Measurements from ENCODE around the gene SMAD5.

Gene SMAD5

DNA sequence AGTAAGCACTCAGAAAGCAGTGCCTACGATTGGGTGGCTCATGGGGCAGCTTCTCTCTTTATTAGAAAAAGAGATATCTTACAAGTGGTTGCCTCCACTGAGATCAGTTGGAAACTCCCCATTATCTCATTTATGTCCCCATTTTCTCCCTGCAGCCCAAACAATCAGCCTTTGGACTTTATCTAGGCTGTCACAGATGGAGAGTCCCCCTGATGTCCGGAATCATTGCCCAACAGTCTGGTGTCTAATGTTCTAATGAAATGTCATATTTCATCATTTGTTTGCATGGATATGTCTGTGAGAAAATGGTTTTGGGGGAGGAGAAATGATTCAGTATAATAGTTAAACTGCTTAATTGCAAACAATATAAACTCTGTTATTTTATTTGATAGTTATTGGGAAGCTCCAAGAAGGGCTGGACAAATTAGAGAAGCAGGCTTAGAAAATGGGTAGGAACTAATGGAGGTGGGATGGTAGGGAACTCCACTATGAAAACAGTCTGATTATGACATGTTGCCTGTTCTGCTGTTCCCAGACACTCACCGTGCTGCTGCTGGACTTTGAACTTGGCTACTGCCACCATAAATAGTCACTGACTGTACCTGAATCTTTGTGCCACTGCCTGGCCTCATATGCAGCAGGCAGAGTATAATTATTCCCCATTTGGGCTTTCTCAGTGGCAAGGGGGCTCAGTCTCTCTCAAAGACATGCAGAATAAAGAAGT is 38.3 kb upstream of the SMAD5 start:
- TF ChIP-seq, protein P1, sequence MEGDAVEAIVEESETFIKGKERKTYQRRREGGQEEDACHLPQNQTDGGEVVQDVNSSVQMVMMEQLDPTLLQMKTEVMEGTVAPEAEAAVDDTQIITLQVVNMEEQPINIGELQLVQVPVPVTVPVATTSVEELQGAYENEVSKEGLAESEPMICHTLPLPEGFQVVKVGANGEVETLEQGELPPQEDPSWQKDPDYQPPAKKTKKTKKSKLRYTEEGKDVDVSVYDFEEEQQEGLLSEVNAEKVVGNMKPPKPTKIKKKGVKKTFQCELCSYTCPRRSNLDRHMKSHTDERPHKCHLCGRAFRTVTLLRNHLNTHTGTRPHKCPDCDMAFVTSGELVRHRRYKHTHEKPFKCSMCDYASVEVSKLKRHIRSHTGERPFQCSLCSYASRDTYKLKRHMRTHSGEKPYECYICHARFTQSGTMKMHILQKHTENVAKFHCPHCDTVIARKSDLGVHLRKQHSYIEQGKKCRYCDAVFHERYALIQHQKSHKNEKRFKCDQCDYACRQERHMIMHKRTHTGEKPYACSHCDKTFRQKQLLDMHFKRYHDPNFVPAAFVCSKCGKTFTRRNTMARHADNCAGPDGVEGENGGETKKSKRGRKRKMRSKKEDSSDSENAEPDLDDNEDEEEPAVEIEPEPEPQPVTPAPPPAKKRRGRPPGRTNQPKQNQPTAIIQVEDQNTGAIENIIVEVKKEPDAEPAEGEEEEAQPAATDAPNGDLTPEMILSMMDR (IDR thresholded peaks at IDR 0.05; ENCODE audit: low read length, missing control alignments) = no peak
- H3K4me3 ChIP-seq (replicated peaks; ENCODE audit: low read depth, low read length) = no peak overlapping the region
- peak; percentile 23 for DNase-seq (ENCODE audit: low read depth)

DNA sequence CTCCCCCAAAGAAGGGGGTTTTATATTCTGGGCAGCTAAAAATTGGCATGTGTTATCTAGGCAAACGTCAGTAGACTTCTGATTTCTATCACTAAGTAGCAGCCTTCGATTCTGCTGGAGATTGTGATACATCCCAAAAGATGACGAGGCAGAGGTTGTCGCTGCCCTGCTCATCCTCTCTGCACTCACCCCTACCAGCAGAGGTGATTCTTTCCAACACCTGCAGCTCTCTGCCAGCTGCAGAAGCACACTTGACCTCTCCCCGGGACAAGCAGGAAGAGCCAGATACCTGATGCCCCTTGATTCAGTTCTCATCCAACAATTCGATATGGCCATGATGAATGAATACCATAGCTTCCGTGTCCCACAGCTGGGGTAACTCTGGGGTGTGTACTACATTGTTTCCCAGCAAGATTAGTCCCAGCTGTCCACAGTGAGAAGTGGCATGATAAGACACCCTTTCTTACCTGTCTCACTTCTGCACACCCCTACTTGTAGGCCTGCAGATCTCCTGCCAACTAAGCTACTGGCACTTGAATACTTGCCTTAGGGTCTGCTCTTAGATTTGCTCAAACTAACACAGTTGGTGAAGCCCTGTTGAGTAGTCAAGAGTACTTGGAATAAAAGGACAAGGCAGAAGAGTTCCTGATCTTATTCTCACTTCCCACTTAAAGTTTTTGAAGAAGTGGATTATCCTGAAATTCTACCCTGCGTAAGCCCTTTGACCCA is 37.6 kb upstream of the SMAD5 start:
- DNase-seq (ENCODE audit: low read depth) = no peak
- no peak overlapping the region for H3K4me3 ChIP-seq (replicated peaks; ENCODE audit: low read depth, low read length)
- TF ChIP-seq, protein P1 (IDR thresholded peaks at IDR 0.05; ENCODE audit: low read length, missing control alignments) = no peak

DNA sequence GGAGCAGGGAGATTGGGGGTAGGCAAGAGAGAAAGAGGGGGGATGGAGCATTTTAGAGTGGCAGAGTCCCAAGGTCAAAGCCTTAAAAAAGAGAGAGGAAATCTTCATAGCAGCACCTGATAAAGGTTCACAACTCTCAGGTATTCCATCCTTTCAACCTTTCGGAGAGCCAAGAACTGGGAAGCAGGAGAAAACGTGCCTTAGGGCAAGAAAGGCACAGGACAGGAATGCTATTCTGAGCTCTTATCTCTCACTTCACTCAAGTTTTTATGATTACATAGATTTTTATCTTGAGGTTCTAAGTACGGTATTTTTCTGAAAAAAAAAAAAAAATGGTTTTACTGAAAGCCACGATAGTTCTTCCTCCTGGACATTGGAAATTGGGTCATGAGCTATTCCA is 34.5 kb upstream of the SMAD5 start:
- H3K4me3 ChIP-seq (replicated peaks; ENCODE audit: low read depth, low read length) = no peak overlapping the region
- TF ChIP-seq, protein P1 (IDR thresholded peaks at IDR 0.05; ENCODE audit: low read length, missing control alignments) = no peak
- no peak for DNase-seq (ENCODE audit: low read depth)

DNA sequence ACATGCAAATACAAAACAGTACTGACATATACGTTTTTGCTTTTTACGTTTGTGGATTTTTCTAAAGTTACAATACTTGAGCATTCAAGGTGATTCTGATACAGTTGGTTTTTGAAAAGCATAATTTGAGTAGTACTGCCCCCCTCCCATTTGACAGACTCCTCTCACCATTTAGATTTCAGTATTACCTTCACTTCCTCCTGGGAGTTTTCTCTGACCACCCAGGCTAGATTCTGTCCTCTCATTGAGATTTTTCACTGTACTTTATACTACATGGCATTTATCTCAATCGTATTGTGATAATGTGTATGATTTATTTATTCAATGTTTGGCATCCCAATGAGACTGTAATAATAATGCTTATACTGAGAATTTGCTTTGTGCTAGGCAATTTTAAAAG is 32.8 kb upstream of the SMAD5 start:
- TF ChIP-seq, protein P1 (IDR thresholded peaks at IDR 0.05; ENCODE audit: low read length, missing control alignments) = no peak
- no peak overlapping the region for H3K4me3 ChIP-seq (replicated peaks; ENCODE audit: low read depth, low read length)
- no peak for DNase-seq (ENCODE audit: low read depth)

DNA sequence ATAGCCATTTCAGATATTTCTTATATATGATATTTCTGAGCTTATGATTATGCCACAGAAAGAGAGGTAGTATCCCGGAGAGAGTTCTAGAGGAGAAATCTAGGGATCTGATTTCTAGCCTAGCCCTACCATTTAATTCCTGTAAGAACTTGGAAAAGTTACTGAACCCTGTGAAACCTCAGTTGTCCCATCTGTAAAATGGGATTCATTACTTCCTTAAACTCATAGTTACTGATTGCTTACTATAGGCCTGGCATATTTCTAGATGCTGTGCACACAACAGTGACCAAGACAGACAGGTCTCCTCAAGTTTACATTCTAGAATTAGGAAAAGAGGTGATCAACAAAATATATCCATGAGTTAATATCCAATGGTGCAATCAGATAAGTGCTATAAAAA is 30.8 kb upstream of the SMAD5 start:
- TF ChIP-seq, protein P1 (IDR thresholded peaks at IDR 0.05; ENCODE audit: low read length, missing control alignments) = no peak
- no peak for DNase-seq (ENCODE audit: low read depth)

DNA sequence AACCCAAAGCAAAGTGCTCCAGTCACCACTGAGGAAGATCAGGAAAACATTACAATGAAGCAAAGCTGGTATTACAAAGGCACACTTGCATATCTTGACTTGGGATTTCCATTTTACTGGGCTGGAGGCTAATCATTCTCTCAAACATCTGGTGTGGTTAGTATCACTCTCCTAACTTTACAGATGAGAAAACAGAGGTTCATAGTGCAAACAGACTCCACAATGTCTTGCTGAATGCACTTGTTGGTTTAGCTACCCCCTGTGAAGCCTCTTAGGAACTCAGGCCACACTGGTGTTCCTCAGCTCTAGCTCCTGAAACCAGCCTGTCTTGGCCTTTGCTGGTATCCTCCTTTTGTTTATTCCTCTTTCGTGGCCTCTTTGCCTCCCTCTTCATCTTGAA is 29.5 kb upstream of the SMAD5 start:
- TF ChIP-seq, protein P1 (IDR thresholded peaks at IDR 0.05; ENCODE audit: low read length, missing control alignments) = no peak
- no peak overlapping the region for H3K4me3 ChIP-seq (replicated peaks; ENCODE audit: low read depth, low read length)
- DNase-seq (ENCODE audit: low read depth) = no peak

More for the DNA sequence above, 30.8 kb upstream of the SMAD5 start:
- no peak overlapping the region for H3K4me3 ChIP-seq (replicated peaks; ENCODE audit: low read depth, low read length)
